HCT116 (cell line): ENCODE measurements around the gene CEP72. TPM values are rescaled to one million over a fixed set of nuclear protein-coding genes. Genes with fewer than 3 reads are reported as not detected.

Source experiments
- ATAC-seq: fragments of 200-7000 bp; cut with Tn5 transposase; 2 replicates; pipeline ENCODE4 v1.9.1; 2020; ENCODE audit warnings: mild to moderate bottlenecking, moderate library complexity
- BruUV-seq: library from RNA; stranded (reverse); fragments of 400-500 nt; replicated peaks from 2 replicates; lab custom pipeline; 2021; lab: Mats Ljungman, UMichigan
- CTCF ChIA-PET: fragments of 300-600 bp; sonication (Branson Sonifier 250); formaldehyde crosslinking; loops from one replicate; lab custom pipeline; 2021; ENCODE audit warnings: antibody characterized with exemption; lab: Charles Lee
- POLR2A ChIA-PET: fragments of 300-600, 350-600 bp; sonication (Branson Sonifier 250); formaldehyde crosslinking; loops from one replicate; lab custom pipeline; 2021; ENCODE audit warnings: antibody characterized with exemption; lab: Charles Lee
- RAD21 ChIA-PET, 2 experiments: fragments of 300-600 bp; sonication (Branson Sonifier 250); formaldehyde crosslinking; loops; one replicate each; lab custom pipeline; 2023; ENCODE audit warnings: low total read pairs in 2 of 2; ENCODE audit not compliant: uncharacterized antibody in 2 of 2, unreplicated experiment in 2 of 2, low non-redundant PET in 1 of 2; lab: Charles Lee
- DNase-seq: peaks from one replicate; pipeline ENCODE4 v3.0.0-alpha.2; 2010; ENCODE audit warnings: low read depth, low spot score
- H2AFZ ChIP-seq: fragments of 200-600 bp; shearing (Covaris generic), sonication (generic); 2 replicates; pipeline ENCODE4 v1.6.1; 2017; ENCODE audit warnings: low read depth, mixed run types, mixed read lengths, antibody characterized with exemption, low read length; ENCODE audit not compliant: poor library complexity, severe bottlenecking
- H3K27ac ChIP-seq: 2 replicates; pipeline ENCODE4 v1.5.1; 2012; ENCODE audit warnings: low read depth, low read length
- H3K27me3 ChIP-seq: fragments of 200-600 bp; sonication (generic); 2 replicates; pipeline ENCODE4 v1.6.1; 2016; ENCODE audit warnings: mixed run types, low read length, mixed read lengths; ENCODE audit not compliant: insufficient read depth
- H3K36me3 ChIP-seq, 2 experiments: fragments of 200-500 bp in 1 of 2; fragments of 200-600 bp in 1 of 2; sonication (Bioruptor generic) in 1 of 2; sonication (generic) in 1 of 2; 2 replicates each; pipeline versions ENCODE4 v1.5.1 to v1.6.1; 2014 to 2016; ENCODE audit warnings: low read length in 2 of 2, inconsistent platforms in 1 of 2, mixed read lengths in 1 of 2, mixed run types in 1 of 2; ENCODE audit not compliant: insufficient read depth in 2 of 2, control insufficient read depth in 1 of 2
- H3K4me1 ChIP-seq, 2 experiments: fragments of 200-600 bp in 1 of 2; sonication (generic) in 1 of 2; 2 replicates each; pipeline versions ENCODE4 v1.5.1 to v1.6.1; 2012 to 2017; ENCODE audit warnings: low read length in 2 of 2, inconsistent platforms in 1 of 2, mild to moderate bottlenecking in 1 of 2, mixed read lengths in 1 of 2, mixed run types in 1 of 2, moderate library complexity in 1 of 2; ENCODE audit not compliant: insufficient read depth in 2 of 2, control insufficient read depth in 1 of 2
- H3K4me2 ChIP-seq: fragments of 200-600 bp; sonication (generic); 2 replicates; pipeline ENCODE4 v1.6.1; 2017; ENCODE audit warnings: mixed run types, low read length, mixed read lengths
- H3K4me3 ChIP-seq, 2 experiments: fragments of 200-600 bp in 1 of 2; sonication (generic) in 1 of 2; replicated peaks in 1 of 2; 2 replicates each; pipeline ENCODE4 v1.5.1; 2011 to 2016; ENCODE audit warnings: low read length in 2 of 2, control low read depth in 1 of 2, low read depth in 1 of 2, mild to moderate bottlenecking in 1 of 2, mixed read lengths in 1 of 2, mixed run types in 1 of 2
- H3K79me2 ChIP-seq: fragments of 200-600 bp; sonication (generic); 2 replicates; pipeline ENCODE4 v1.6.1; 2017; ENCODE audit warnings: mild to moderate bottlenecking, mixed run types, low read length, moderate library complexity, mixed read lengths; ENCODE audit not compliant: insufficient read depth
- H3K9ac ChIP-seq: fragments of 200-600 bp; sonication (generic); 2 replicates; pipeline ENCODE4 v1.6.1; 2016; ENCODE audit warnings: low read length, mixed read lengths
- H3K9me2 ChIP-seq: fragments of 200-600 bp; sonication (generic), shearing (Covaris generic); 2 replicates; pipeline ENCODE4 v1.6.1; 2017; ENCODE audit warnings: mixed run types, mild to moderate bottlenecking, moderate library complexity; ENCODE audit not compliant: insufficient read depth
- H3K9me3 ChIP-seq, 2 experiments: fragments of 200-500 bp in 1 of 2; fragments of 200-600 bp in 1 of 2; sonication (Bioruptor generic) in 1 of 2; sonication (generic) in 1 of 2; 2 replicates each; pipeline ENCODE4 v1.6.1; 2014 to 2017; ENCODE audit warnings: low read length in 2 of 2, mixed read lengths in 2 of 2, inconsistent platforms in 1 of 2, low read depth in 1 of 2, mild to moderate bottlenecking in 1 of 2, mixed run types in 1 of 2, moderate library complexity in 1 of 2; ENCODE audit not compliant: control insufficient read depth in 1 of 2, insufficient read depth in 1 of 2
- H4K20me1 ChIP-seq: fragments of 200-600 bp; sonication (generic), shearing (Covaris generic); 2 replicates; pipeline ENCODE4 v1.6.1; 2017; ENCODE audit warnings: mixed run types, mild to moderate bottlenecking, moderate library complexity; ENCODE audit not compliant: insufficient read depth
- RAD21 ChIP-seq: IDR thresholded peaks from 2 replicates; pipeline ENCODE4 v1.6.1; 2012; ENCODE audit warnings: low read depth, mild to moderate bottlenecking
- intact Hi-C: fragments of 100-400 bp; cut with micrococcal nuclease; formaldehyde crosslinking; loops from 2 replicates; pipeline ENCODE4 v1.10.0; 2022
- total RNA-seq: library from RNA; stranded (reverse); gene quantifications from one replicate; pipeline ENCODE4 v1.2.1, GENCODE V29; 2021; ENCODE audit not compliant: unreplicated experiment
- TF ChIP-seq, protein P1 (sequence below): IDR thresholded peaks from 2 replicates; pipeline ENCODE4 v1.6.1; 2011; ENCODE audit warnings: mild to moderate bottlenecking, low read length, moderate library complexity; ENCODE audit not compliant: insufficient replicate concordance; ENCODE audit errors: extremely low read depth
- TF ChIP-seq, protein P2 (sequence below): IDR thresholded peaks from 2 replicates; pipeline ENCODE4 v1.6.1; 2012
- TF ChIP-seq, protein P3 (sequence below): IDR thresholded peaks from 2 replicates; pipeline ENCODE4 v1.6.1; 2012; ENCODE audit warnings: low read depth

CEP72 gene
- total RNA-seq, 1 experiment from 2014 or later: 25.6 TPM

DNA sequence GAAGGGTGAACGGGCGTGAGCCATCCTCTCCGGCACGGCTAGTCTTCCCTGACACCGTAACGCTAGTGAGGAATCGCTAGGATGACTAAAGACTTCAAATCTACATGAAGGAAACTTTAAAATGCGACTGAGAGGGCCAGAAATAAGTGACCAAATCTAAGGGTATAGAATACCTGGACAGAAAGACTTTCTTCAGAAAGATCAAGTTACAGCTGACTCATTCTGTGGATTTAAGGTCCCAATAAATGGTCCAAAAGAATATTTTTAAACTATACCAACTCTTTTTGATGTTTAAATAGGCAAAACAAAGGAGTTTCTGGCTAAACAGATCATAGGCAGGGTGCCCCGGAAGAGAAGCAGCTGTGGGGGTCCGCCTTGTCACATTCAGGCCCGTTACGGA lies 38.9 kb upstream of the CEP72 start:
- intact Hi-C loops: no loop called here
- Histone ChIP-seq H3K4me2 (no peak overlapping the region), H3K9me3 (peaks cover 4 to 12% of the 10 kb centered on the region in 2 experiments; a peak in 2 of 4 replicates), H3K27ac (no peak overlapping the region), H3K4me3 (no peak overlapping the region), H3K79me2 (no peaks in the 10 kb centered on the region), H3K9me2 (no peaks in the 10 kb centered on the region), H2AFZ (no peak overlapping the region), H3K27me3 (peaks cover 6% of the 10 kb centered on the region; the same call in 1 of the 2 replicates), H4K20me1 (no peaks in the 10 kb centered on the region), H3K4me1 (no peaks in the 10 kb centered on the region), H3K36me3 (no peaks in the 10 kb centered on the region), H3K9ac (no peak overlapping the region)
- no peak for DNase-seq
- CTCF ChIA-PET: no interaction called here
- POLR2A ChIA-PET: no interaction called here
- RAD21 ChIA-PET: no interaction called here
- no TSS peak for BruUV-seq
- TF ChIP-seq RAD21: no peak
- TF ChIP-seq, protein P1, sequence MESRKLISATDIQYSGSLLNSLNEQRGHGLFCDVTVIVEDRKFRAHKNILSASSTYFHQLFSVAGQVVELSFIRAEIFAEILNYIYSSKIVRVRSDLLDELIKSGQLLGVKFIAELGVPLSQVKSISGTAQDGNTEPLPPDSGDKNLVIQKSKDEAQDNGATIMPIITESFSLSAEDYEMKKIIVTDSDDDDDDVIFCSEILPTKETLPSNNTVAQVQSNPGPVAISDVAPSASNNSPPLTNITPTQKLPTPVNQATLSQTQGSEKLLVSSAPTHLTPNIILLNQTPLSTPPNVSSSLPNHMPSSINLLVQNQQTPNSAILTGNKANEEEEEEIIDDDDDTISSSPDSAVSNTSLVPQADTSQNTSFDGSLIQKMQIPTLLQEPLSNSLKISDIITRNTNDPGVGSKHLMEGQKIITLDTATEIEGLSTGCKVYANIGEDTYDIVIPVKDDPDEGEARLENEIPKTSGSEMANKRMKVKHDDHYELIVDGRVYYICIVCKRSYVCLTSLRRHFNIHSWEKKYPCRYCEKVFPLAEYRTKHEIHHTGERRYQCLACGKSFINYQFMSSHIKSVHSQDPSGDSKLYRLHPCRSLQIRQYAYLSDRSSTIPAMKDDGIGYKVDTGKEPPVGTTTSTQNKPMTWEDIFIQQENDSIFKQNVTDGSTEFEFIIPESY: no peak
- TF ChIP-seq, protein P2, sequence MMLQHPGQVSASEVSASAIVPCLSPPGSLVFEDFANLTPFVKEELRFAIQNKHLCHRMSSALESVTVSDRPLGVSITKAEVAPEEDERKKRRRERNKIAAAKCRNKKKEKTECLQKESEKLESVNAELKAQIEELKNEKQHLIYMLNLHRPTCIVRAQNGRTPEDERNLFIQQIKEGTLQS: no peak
- TF ChIP-seq, protein P3, sequence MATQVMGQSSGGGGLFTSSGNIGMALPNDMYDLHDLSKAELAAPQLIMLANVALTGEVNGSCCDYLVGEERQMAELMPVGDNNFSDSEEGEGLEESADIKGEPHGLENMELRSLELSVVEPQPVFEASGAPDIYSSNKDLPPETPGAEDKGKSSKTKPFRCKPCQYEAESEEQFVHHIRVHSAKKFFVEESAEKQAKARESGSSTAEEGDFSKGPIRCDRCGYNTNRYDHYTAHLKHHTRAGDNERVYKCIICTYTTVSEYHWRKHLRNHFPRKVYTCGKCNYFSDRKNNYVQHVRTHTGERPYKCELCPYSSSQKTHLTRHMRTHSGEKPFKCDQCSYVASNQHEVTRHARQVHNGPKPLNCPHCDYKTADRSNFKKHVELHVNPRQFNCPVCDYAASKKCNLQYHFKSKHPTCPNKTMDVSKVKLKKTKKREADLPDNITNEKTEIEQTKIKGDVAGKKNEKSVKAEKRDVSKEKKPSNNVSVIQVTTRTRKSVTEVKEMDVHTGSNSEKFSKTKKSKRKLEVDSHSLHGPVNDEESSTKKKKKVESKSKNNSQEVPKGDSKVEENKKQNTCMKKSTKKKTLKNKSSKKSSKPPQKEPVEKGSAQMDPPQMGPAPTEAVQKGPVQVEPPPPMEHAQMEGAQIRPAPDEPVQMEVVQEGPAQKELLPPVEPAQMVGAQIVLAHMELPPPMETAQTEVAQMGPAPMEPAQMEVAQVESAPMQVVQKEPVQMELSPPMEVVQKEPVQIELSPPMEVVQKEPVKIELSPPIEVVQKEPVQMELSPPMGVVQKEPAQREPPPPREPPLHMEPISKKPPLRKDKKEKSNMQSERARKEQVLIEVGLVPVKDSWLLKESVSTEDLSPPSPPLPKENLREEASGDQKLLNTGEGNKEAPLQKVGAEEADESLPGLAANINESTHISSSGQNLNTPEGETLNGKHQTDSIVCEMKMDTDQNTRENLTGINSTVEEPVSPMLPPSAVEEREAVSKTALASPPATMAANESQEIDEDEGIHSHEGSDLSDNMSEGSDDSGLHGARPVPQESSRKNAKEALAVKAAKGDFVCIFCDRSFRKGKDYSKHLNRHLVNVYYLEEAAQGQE: no peak
- no peak for ATAC-seq
